ENCODE data around the gene C9orf50.

DNA sequence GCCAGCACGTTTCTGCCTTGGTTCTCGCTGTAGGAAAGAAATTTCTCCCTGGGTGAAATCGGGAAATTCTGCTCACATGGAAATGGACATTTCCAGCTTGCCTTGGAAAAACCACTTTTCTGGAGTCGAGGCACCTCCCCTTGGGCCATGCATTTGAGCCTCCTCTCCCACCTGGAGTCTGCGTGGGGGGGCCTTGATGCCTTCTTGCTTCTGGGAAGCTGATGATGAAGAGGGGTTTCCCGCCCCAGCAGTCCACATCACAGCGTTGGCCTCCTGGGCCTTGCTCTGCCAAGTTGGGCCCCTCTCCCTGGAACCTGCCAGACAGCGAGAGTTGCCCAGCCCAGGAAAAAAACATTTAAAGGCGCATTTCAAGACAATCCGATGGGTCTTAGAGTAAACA lies 22.8 kb upstream of the C9orf50 start:
- TF ChIP-seq EP300 (IDR thresholded peaks at IDR 0.05) (no peak), POLR2AphosphoS5 (IDR thresholded peaks at IDR 0.05) (no peak)
